Activated T-cell treated with anti-CD3 and anti-CD28 coated beads for 24 hours (primary cell): Measurements from ENCODE around the gene RRP1B.
"Not testable (repeated sequence)": the region's sequence is repeated elsewhere in the genome, so short reads cannot be mapped to it uniquely, and the experiment has no call there.

Source experiments
- DNase-seq: peaks from one replicate; pipeline ENCODE4 v3.0.0-alpha.2; 2020; ENCODE audit warnings: low read depth

Gene RRP1B

GRCh38 chr21:43659136-43660000 is at the start of gene RRP1B, which contains the start of gene HSF2BP:
Gene RRP1B (plus strand): TSS chr21:43659560. CDS start chr21:43659665, 105 bp downstream.
Gene HSF2BP (minus strand): TSS chr21:43659488. CDS start chr21:43658096, 1,392 bp downstream.
- peak; percentile 74 for DNase-seq

DNA sequence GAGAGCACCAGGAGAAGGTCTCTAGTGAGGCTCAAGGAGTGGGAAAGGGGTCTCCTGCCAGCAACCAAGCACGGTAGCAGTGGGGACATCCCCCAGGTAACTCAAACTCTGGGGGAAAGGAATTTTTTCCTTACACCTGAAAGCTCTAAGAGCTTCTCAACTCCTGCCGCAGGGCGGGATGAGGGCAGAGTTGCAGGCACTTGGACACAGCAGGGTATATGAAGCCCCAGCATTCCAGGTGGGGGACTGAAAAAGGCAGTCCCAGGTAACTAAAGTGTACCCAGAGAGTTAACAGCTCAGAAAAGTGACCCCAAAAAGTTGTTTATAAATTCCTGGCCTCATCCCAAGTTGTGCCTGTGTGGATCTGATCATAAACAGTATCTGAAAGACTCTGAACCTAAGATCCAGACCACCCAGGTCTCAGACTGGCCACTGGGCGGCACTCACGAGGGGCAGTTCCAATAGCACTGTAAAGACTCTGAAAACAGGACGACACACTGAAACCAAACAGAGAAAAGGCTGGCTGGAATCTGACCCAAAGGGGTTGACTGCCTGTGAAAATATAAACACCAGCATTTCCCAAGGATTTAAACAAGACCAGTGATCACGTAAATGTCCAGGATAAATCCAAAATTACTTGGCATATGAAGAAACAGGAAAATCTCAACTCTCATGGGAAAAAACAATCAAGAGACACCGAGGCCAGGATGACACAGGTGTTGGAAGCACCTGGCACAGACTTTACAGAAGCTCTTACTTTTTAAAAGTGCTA is 47.6 kb upstream of the RRP1B start:
- no peak for DNase-seq

DNA sequence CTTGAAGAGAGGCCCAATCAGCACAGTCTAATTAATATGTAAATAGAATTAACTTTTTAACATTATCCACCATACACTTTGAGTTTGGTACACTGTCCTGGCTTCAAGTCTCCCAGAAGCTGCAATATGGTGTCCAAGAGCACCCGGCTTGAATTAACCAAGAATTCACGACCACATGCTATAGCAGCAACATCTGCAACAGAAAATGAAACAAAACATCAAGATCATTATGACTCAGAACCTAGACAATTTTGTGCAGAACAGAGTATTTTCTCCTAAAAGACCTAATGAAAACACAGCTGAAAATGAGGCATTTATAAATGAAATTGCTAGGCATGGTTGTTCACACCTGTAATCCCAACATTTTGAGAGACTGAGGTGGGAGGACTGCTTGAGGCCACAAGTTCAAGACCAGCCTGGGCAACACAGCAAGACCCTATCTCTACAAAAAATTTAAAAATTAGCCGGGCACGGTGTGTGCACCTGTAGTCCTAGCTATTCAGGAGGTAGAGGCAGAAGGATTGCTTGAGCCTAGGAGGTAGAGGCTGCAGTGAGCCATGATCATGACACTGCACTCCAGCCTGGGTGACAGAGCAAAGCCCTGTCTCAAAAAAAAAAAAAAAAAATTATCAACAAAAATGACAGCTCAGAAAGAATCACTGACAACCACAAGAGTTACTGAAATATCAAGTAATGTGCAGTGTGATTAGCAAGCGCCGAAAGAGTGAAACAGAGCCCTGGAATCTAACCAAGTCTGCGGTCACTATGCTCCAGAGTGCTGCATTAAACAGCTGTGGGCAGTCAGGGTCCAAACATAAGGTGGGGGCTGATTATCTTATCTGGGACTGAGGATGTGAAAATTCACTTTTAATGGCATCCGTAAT is 45.4 kb upstream of the RRP1B start:
- DNase-seq = no peak

- DNase-seq = no peak
These were observed 44.5 kb upstream of the RRP1B start for GRCh38 chr21:43614839-43615238.

- not testable (repeated sequence) for DNase-seq
These were observed 42.5 kb upstream of the RRP1B start for GRCh38 chr21:43616861-43617260.

- no peak for DNase-seq
These were observed 40.4 kb upstream of the RRP1B start for GRCh38 chr21:43618940-43619339.

- DNase-seq = no peak
These were observed 40.0 kb upstream of the RRP1B start for GRCh38 chr21:43619344-43619743.

GRCh38 chr21:43619856-43620255 is 39.5 kb upstream of the RRP1B start:
- no peak for DNase-seq

- DNase-seq = no peak
These were observed 36.6 kb upstream of the RRP1B start for GRCh38 chr21:43622796-43623195.

- no peak for DNase-seq
These were observed 35.8 kb upstream of the RRP1B start for GRCh38 chr21:43623588-43623987.

DNA sequence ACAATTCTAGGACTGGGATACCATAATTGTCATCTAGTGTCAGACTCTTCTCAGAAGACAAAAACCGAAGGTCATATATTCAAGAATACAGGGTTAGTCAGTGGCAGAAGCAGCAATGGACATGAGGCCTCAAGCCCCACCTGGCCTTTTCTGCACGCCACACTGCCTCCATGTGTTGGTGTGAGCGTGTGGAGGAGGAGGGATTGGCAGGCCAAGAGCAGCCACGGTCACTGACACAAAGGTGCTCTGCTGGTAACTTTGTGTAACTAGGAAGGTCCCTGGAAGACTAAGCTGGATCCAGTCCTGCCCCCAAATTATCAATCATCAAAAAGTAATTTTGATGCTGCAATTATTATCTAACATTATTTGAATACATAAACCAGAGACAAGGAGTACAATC is 35.0 kb upstream of the RRP1B start:
- no peak for DNase-seq

DNA sequence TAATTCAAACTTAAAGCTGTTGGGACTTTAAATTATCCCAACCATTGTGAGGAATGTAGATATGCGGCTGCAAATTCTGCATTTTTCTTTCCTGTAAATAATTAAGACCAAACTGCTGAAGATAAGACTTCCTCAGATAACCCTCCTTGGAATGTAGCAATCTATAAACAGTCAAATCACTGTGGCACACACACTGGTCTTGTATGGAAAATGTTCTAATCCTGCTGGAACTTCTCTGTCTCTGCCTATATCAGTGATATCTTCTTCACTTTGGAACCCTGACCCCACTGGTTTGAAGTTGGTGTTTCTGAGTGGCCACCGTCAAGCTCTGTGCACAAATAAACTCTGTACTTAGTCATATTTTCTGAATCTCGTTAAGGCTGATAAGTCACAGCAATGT is 33.0 kb upstream of the RRP1B start:
- no peak for DNase-seq

GRCh38 chr21:43627527-43627926 is 31.8 kb upstream of the RRP1B start:
- DNase-seq = no peak

DNA sequence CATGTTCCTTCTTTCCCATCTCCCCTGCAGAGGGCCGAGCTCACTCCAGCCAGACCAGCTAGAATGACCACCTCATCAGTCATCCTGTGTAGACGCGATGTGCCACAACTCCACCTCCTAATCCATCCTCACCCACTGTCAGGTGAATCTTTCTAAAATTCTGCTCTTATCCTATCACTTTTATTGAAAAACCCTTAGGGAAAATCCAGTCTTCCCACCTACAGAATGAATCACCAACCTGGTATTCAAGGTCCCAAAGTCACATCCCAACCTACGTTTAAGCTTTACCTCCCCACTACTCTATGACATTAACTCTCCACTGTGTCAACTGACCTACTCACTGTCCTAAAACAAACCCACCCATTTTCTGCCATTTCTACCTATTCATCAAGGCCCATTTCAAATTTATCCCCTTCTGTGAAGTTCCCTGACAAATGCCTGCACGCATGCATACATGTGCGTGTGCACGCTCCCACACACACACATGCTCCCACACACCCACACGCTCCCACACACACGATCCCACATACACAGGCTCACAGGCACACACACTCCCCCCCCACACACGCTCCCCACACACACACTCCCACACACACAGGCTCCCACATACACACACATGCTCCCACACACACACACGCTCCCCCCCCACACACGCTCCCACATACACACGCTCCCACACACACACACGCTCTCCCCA is 27.8 kb upstream of the RRP1B start:
- no peak for DNase-seq

DNA sequence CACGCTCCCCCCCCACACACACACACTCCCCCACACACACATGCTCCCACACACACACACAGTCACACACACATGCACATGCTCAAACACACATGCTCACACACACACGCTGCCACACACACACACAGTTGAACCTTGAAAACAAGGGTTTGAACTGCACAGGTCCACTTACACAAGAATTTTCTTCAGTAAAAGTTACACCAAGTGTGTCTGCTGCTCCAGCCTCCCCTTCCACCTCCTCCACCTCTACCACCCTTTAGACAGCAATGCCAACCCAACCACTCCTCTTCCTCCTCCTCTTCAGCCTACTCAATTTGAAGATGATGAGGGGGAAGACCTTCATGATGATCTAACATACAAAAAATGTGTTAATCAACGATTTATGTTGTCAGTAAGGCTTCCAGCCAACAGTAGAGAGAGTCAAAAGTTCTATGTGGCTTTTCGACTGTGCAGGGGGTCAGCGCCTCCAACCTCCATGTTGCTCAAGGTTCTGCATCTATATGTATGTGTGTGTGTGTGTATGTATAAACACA is 26.9 kb upstream of the RRP1B start:
- no peak for DNase-seq

- DNase-seq = no peak
These were observed 24.7 kb upstream of the RRP1B start for GRCh38 chr21:43634618-43635017.

DNA sequence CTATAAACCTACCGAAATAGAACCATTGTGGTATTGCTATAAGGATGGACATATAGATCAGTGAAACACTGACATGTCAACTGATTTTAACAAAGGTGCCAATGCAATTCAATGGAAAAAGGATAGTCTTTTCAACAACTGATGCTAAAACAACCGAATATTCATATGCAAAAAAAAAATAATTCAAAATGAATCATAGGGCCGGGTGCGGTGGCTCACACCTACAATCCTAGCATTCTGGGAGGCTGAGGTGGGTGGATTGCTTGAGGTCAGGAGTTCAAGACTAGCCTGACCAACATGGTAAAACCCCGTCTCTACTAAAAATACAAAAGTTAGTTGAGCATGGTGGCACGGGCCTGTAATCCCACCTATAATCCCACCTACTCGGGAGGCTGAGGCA is 23.9 kb upstream of the RRP1B start:
- DNase-seq = no peak

GRCh38 chr21:43637530-43638158 is 21.7 kb upstream of the RRP1B start:
- no peak for DNase-seq

DNA sequence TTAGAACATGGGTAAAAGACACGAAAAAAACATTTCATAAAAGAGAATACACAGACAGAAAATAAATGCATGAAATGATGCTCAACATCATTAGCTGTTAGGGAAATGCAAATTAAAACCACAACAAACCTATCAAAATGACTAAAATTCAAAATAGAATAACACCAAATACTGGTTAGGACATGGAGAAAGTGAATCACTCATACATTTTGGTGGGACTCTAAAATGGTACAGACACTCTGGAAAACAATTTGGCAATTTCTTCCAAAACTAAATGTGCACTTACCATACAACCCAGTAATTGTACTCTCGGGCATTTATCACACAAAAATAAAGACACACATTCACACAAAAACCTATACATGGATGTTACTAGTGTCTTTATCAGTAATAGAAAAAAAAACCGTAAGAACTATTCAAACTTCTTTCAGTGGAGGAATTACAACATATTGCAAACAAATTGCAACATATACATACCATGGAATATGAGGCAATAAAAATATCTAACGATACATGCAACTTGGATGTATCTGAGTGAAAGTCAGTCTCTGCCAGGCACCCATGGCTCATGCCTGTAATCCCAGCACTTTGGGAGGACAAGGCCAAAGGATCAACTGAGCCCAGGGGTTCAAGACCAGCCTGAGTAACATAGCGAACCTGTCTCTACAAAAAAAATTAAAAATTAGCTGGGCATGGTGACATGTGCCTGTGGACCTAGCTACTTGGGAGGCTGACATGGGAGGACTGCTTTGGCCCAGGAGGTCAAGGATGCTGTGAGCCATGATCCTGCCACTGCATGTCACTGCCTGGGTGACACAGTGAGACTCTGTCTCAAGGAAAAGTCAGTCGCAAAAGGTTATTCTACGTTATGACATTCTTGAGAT is 19.6 kb upstream of the RRP1B start:
- DNase-seq = no peak

DNA sequence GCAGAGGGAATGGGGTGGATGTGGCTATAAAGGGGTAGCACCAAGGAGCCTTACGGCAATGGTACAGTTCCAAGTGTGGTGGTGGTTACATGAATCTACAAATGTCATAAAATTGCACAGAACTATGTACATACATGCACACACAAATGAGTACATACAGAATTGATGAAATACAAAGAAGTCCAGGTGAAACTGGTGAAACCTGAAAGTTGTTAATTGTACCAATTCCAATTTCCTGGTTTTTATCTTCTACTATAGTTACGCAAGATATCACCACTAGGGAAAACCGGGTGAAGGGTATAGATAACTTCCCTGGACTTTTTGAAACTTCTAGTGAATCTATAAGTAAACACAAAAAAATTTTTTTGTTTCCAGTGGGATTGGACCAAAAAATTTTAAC is 19.0 kb upstream of the RRP1B start:
- no peak for DNase-seq
